GM23338 (cell line): ENCODE data around the gene SUSD2. TPM values are rescaled to one million over a fixed set of nuclear protein-coding genes. Genes with fewer than 3 reads are reported as not detected.

Experiments used
- ATAC-seq: fragments of 200-7000 bp; cut with Tn5 transposase; 3 replicates; pipeline ENCODE4 v1.9.1; 2020
- DNase-seq: peaks from one replicate; pipeline ENCODE4 v3.0.0-alpha.2; 2015; ENCODE audit warnings: low spot score
- H2AFZ ChIP-seq: fragments of 200-600 bp; sonication (generic); 2 replicates; pipeline ENCODE4 v1.8.0; 2016; ENCODE audit warnings: antibody characterized with exemption, mild to moderate bottlenecking, moderate library complexity
- H3F3A ChIP-seq: fragments of 200-600 bp; sonication (generic); replicated peaks from 2 replicates; pipeline ENCODE4 v1.8.0; 2017; ENCODE audit warnings: antibody characterized with exemption, mixed run types, low read depth
- H3K27ac ChIP-seq: fragments of 200-600 bp; sonication (generic); 2 replicates; pipeline ENCODE4 v1.6.1; 2016; ENCODE audit warnings: low read depth
- H3K27me3 ChIP-seq: fragments of 200-600 bp; sonication (generic); 2 replicates; pipeline ENCODE4 v1.8.0; 2016; ENCODE audit warnings: mild to moderate bottlenecking, mixed run types, moderate library complexity; ENCODE audit not compliant: insufficient read depth
- H3K36me3 ChIP-seq: fragments of 200-600 bp; sonication (generic); 2 replicates; pipeline ENCODE4 v1.8.0; 2016; ENCODE audit warnings: mild to moderate bottlenecking; ENCODE audit not compliant: insufficient read depth
- H3K4me1 ChIP-seq: fragments of 200-600 bp; sonication (generic); 2 replicates; pipeline ENCODE4 v1.8.0; 2016; ENCODE audit warnings: mild to moderate bottlenecking, moderate library complexity; ENCODE audit not compliant: insufficient read depth
- H3K4me2 ChIP-seq: fragments of 200-600 bp; sonication (generic); 2 replicates; pipeline ENCODE4 v1.7.1; 2017; ENCODE audit warnings: mixed run types
- H3K4me3 ChIP-seq: fragments of 200-600 bp; sonication (generic); 2 replicates; pipeline ENCODE4 v1.6.1; 2016; ENCODE audit warnings: mixed run types
- H3K79me2 ChIP-seq: fragments of 200-600 bp; sonication (generic); replicated peaks from 2 replicates; pipeline ENCODE4 v1.8.0; 2017; ENCODE audit warnings: mild to moderate bottlenecking; ENCODE audit not compliant: insufficient read depth
- H3K9me2 ChIP-seq: fragments of 200-600 bp; sonication (generic); 2 replicates; pipeline ENCODE4 v1.8.0; 2017; ENCODE audit not compliant: insufficient read depth
- H4K20me1 ChIP-seq: fragments of 200-600 bp; sonication (generic); replicated peaks from 2 replicates; pipeline ENCODE4 v1.8.0; 2017; ENCODE audit warnings: mild to moderate bottlenecking; ENCODE audit not compliant: insufficient read depth
- H3K27ac Mint-ChIP-seq: 2 replicates; pipeline ENCODE4 v1.8.0; 2020; ENCODE audit warnings: inconsistent platforms, mild to moderate bottlenecking, moderate library complexity, mixed read lengths
- H3K27me3 Mint-ChIP-seq: 3 replicates; pipeline ENCODE4 v1.8.0; 2022; ENCODE audit warnings: low read depth, mild to moderate bottlenecking, moderate library complexity, mixed read lengths, inconsistent platforms; ENCODE audit not compliant: insufficient read depth, poor library complexity
- H3K36me3 Mint-ChIP-seq: 3 replicates; pipeline ENCODE4 v1.8.0; 2021; ENCODE audit warnings: low read depth, mild to moderate bottlenecking, inconsistent platforms, moderate library complexity, mixed read lengths
- H3K4me1 Mint-ChIP-seq: 3 replicates; pipeline ENCODE4 v1.8.0; 2020; ENCODE audit warnings: mild to moderate bottlenecking, inconsistent platforms, mixed read lengths
- H3K4me3 Mint-ChIP-seq: 3 replicates; pipeline ENCODE4 v1.8.0; 2021; ENCODE audit warnings: moderate library complexity, mild to moderate bottlenecking, inconsistent platforms, mixed read lengths
- H3K9me3 Mint-ChIP-seq: 3 replicates; pipeline ENCODE4 v1.8.0; 2020; ENCODE audit warnings: moderate library complexity, mild to moderate bottlenecking, inconsistent platforms, mixed read lengths
- CREB1 ChIP-seq: fragments of 250-450 bp; sonication (Bioruptor Pico); IDR thresholded peaks from 2 replicates; pipeline ENCODE4 v1.5.0; 2020; ENCODE audit warnings: low read depth, mild to moderate bottlenecking, moderate library complexity
- ETS1 ChIP-seq: IDR thresholded peaks from 2 replicates; pipeline ENCODE4 v1.6.1; 2016; ENCODE audit warnings: antibody characterized with exemption
- EZH2 ChIP-seq: fragments of 200-600 bp; sonication (generic); IDR thresholded peaks from one replicate; pipeline ENCODE4 v1.8.0; 2017; ENCODE audit warnings: antibody characterized with exemption, mild to moderate bottlenecking, low read depth; ENCODE audit not compliant: unreplicated experiment
- EZH2phosphoT487 ChIP-seq: fragments of 200-600 bp; sonication (generic); IDR thresholded peaks from one replicate; pipeline ENCODE4 v1.8.1; 2018; ENCODE audit warnings: antibody characterized with exemption; ENCODE audit not compliant: unreplicated experiment
- JUNB ChIP-seq: IDR thresholded peaks from one replicate; pipeline ENCODE4 v1.6.1; 2016; ENCODE audit warnings: antibody characterized with exemption; ENCODE audit not compliant: unreplicated experiment
- NANOG ChIP-seq: IDR thresholded peaks from 2 replicates; pipeline ENCODE4 v1.6.1; 2016; ENCODE audit warnings: antibody characterized with exemption, borderline replicate concordance
- POLR2AphosphoS5 ChIP-seq: IDR thresholded peaks from 2 replicates; pipeline ENCODE4 v1.6.1; 2016; ENCODE audit warnings: antibody characterized with exemption, low read depth
- STAT1 ChIP-seq: IDR thresholded peaks from one replicate; pipeline ENCODE4 v1.6.1; 2016; ENCODE audit warnings: antibody characterized with exemption; ENCODE audit not compliant: unreplicated experiment
- ZNF114 ChIP-seq: fragments of 250-450 bp; sonication (Bioruptor Pico); IDR thresholded peaks from 2 replicates; pipeline ENCODE4 v1.5.0; 2020; ENCODE audit warnings: mild to moderate bottlenecking, moderate library complexity
- ZNF331 ChIP-seq: fragments of 250-450 bp; sonication (Bioruptor Pico); IDR thresholded peaks from 2 replicates; pipeline ENCODE4 v1.5.0; 2020; ENCODE audit warnings: low read depth, mild to moderate bottlenecking, moderate library complexity
- polyA plus RNA-seq: library from polyadenylated mRNA; unstranded; fragments of >200 nt; fragmentation: Nextera tagmentation; extraction: Ambion mirVana; gene quantifications from 2 replicates; pipeline ENCODE4 v1.2.1, GENCODE V29; 2016
- total RNA-seq: library from RNA; depleted of rRNA; stranded (reverse); fragments of >200 nt; shearing (Covaris generic); gene quantifications from 2 replicates; pipeline ENCODE4 v1.2.3, GENCODE V29; 2014
- TF ChIP-seq, protein P1 (sequence below): fragments of 250-450 bp; sonication (Bioruptor Pico); IDR thresholded peaks from 2 replicates; pipeline ENCODE4 v1.5.0; 2020; ENCODE audit warnings: mild to moderate bottlenecking, moderate library complexity
- TF ChIP-seq, protein P2 (sequence below): IDR thresholded peaks from one replicate; pipeline ENCODE4 v1.6.1; 2018; ENCODE audit warnings: antibody characterized with exemption; ENCODE audit not compliant: unreplicated experiment
- TF ChIP-seq, protein P3 (sequence below), 2 experiments: fragments of 200-600 bp in 1 of 2; sonication (generic) in 1 of 2; conservative IDR thresholded peaks; 2 replicates each; pipeline versions ENCODE4 v1.5.1 to v1.6.1; 2016 to 2017; ENCODE audit warnings: antibody characterized with exemption in 2 of 2, low read depth in 2 of 2, mild to moderate bottlenecking in 2 of 2, moderate library complexity in 1 of 2

Gene SUSD2
- total and polyA plus RNA-seq, 2 experiments from 2014 or later = 0.74 to 2.1 TPM

GRCh38 chr22:24142241-24142640 is 39.0 kb upstream of the SUSD2 start:
- H3K36me3 Mint-ChIP-seq = peaks cover 6% of the 10 kb centered on the region; the same call in 2 of the 3 replicates
- ATAC-seq (no peak), DNase-seq (no peak)
- Histone ChIP-seq H3K36me3 (no peaks in the 10 kb centered on the region), H3K27ac (no peak overlapping the region), H3K4me3 (no peak overlapping the region), H3K4me2 (no peak overlapping the region), H2AFZ (no peak overlapping the region), H3K27me3 (no peaks in the 10 kb centered on the region), H3F3A (no peaks in the 10 kb centered on the region), H4K20me1 (no peaks in the 10 kb centered on the region; the same call in 1 of the 2 replicates), H3K4me1 (peaks cover 14% of the 10 kb centered on the region), H3K9me2 (no peaks in the 10 kb centered on the region), H3K79me2 (no peaks in the 10 kb centered on the region)
- H3K27ac Mint-ChIP-seq = no peak overlapping the region
- H3K9me3 Mint-ChIP-seq = no peaks in the 10 kb centered on the region
- H3K4me1 Mint-ChIP-seq = peaks cover 17% of the 10 kb centered on the region
- H3K4me3 Mint-ChIP-seq = no peak overlapping the region
- TF ChIP-seq POLR2AphosphoS5 (no peak), NANOG (no peak), EZH2phosphoT487 (no peak), ETS1 (no peak), JUNB (no peak), STAT1 (no peak), ZNF114 (CRISPR knock-in tag) (no peak), CREB1 (CRISPR knock-in tag) (no peak), ZNF331 (CRISPR knock-in tag) (no peak), EZH2 (no peak)
- TF ChIP-seq, protein P1, sequence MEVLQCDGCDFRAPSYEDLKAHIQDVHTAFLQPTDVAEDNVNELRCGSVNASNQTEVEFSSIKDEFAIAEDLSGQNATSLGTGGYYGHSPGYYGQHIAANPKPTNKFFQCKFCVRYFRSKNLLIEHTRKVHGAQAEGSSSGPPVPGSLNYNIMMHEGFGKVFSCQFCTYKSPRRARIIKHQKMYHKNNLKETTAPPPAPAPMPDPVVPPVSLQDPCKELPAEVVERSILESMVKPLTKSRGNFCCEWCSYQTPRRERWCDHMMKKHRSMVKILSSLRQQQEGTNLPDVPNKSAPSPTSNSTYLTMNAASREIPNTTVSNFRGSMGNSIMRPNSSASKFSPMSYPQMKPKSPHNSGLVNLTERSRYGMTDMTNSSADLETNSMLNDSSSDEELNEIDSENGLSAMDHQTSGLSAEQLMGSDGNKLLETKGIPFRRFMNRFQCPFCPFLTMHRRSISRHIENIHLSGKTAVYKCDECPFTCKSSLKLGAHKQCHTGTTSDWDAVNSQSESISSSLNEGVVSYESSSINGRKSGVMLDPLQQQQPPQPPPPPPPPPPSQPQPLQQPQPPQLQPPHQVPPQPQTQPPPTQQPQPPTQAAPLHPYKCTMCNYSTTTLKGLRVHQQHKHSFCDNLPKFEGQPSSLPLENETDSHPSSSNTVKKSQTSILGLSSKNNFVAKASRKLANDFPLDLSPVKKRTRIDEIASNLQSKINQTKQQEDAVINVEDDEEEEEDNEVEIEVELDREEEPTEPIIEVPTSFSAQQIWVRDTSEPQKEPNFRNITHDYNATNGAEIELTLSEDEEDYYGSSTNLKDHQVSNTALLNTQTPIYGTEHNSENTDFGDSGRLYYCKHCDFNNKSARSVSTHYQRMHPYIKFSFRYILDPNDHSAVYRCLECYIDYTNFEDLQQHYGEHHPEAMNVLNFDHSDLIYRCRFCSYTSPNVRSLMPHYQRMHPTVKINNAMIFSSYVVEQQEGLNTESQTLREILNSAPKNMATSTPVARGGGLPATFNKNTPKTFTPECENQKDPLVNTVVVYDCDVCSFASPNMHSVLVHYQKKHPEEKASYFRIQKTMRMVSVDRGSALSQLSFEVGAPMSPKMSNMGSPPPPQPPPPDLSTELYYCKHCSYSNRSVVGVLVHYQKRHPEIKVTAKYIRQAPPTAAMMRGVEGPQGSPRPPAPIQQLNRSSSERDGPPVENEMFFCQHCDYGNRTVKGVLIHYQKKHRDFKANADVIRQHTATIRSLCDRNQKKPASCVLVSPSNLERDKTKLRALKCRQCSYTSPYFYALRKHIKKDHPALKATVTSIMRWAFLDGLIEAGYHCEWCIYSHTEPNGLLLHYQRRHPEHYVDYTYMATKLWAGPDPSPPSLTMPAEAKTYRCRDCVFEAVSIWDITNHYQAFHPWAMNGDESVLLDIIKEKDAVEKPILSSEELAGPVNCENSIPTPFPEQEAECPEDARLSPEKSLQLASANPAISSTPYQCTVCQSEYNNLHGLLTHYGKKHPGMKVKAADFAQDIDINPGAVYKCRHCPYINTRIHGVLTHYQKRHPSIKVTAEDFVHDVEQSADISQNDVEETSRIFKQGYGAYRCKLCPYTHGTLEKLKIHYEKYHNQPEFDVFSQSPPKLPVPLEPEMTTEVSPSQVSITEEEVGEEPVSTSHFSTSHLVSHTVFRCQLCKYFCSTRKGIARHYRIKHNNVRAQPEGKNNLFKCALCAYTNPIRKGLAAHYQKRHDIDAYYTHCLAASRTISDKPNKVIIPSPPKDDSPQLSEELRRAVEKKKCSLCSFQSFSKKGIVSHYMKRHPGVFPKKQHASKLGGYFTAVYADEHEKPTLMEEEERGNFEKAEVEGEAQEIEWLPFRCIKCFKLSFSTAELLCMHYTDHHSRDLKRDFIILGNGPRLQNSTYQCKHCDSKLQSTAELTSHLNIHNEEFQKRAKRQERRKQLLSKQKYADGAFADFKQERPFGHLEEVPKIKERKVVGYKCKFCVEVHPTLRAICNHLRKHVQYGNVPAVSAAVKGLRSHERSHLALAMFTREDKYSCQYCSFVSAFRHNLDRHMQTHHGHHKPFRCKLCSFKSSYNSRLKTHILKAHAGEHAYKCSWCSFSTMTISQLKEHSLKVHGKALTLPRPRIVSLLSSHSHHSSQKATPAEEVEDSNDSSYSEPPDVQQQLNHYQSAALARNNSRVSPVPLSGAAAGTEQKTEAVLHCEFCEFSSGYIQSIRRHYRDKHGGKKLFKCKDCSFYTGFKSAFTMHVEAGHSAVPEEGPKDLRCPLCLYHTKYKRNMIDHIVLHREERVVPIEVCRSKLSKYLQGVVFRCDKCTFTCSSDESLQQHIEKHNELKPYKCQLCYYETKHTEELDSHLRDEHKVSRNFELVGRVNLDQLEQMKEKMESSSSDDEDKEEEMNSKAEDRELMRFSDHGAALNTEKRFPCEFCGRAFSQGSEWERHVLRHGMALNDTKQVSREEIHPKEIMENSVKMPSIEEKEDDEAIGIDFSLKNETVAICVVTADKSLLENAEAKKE (CRISPR knock-in tag) = no peak
- TF ChIP-seq, protein P2, sequence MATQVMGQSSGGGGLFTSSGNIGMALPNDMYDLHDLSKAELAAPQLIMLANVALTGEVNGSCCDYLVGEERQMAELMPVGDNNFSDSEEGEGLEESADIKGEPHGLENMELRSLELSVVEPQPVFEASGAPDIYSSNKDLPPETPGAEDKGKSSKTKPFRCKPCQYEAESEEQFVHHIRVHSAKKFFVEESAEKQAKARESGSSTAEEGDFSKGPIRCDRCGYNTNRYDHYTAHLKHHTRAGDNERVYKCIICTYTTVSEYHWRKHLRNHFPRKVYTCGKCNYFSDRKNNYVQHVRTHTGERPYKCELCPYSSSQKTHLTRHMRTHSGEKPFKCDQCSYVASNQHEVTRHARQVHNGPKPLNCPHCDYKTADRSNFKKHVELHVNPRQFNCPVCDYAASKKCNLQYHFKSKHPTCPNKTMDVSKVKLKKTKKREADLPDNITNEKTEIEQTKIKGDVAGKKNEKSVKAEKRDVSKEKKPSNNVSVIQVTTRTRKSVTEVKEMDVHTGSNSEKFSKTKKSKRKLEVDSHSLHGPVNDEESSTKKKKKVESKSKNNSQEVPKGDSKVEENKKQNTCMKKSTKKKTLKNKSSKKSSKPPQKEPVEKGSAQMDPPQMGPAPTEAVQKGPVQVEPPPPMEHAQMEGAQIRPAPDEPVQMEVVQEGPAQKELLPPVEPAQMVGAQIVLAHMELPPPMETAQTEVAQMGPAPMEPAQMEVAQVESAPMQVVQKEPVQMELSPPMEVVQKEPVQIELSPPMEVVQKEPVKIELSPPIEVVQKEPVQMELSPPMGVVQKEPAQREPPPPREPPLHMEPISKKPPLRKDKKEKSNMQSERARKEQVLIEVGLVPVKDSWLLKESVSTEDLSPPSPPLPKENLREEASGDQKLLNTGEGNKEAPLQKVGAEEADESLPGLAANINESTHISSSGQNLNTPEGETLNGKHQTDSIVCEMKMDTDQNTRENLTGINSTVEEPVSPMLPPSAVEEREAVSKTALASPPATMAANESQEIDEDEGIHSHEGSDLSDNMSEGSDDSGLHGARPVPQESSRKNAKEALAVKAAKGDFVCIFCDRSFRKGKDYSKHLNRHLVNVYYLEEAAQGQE = no peak
- TF ChIP-seq, protein P3, sequence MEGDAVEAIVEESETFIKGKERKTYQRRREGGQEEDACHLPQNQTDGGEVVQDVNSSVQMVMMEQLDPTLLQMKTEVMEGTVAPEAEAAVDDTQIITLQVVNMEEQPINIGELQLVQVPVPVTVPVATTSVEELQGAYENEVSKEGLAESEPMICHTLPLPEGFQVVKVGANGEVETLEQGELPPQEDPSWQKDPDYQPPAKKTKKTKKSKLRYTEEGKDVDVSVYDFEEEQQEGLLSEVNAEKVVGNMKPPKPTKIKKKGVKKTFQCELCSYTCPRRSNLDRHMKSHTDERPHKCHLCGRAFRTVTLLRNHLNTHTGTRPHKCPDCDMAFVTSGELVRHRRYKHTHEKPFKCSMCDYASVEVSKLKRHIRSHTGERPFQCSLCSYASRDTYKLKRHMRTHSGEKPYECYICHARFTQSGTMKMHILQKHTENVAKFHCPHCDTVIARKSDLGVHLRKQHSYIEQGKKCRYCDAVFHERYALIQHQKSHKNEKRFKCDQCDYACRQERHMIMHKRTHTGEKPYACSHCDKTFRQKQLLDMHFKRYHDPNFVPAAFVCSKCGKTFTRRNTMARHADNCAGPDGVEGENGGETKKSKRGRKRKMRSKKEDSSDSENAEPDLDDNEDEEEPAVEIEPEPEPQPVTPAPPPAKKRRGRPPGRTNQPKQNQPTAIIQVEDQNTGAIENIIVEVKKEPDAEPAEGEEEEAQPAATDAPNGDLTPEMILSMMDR (conservative IDR thresholded peaks at IDR 0.05; ENCODE audit: low read depth in 2 of 2) = no peak
- H3K27me3 Mint-ChIP-seq = peaks cover 19% of the 10 kb centered on the region
